Vagina (tissue), 2 donors: ENCODE data around the gene PDZD4.

Source experiments
- CTCF ChIP-seq, 3 experiments: fragments of 450-650 bp in 2 of 3; fragments of 200-600 bp in 1 of 3; sonication (generic) in 1 of 3; IDR thresholded peaks; one replicate each; pipeline ENCODE4 v1.5.1; 2017 to 2019; ENCODE audit warnings: antibody characterized with exemption in 3 of 3, mild to moderate bottlenecking in 2 of 3, moderate library complexity in 2 of 3
- POLR2A ChIP-seq, 2 donors: fragments of 450-650 bp; IDR thresholded peaks; one replicate each; pipeline ENCODE4 v1.6.1; 2017; ENCODE audit warnings: antibody characterized with exemption in 2 of 2, mild to moderate bottlenecking in 2 of 2, moderate library complexity in 2 of 2
- POLR2AphosphoS5 ChIP-seq, 2 donors: sonication (generic); formaldehyde crosslinking; IDR thresholded peaks; one replicate each; pipeline ENCODE4 v1.9.0; 2017; ENCODE audit warnings: antibody characterized with exemption in 2 of 2, mild to moderate bottlenecking in 2 of 2, low read depth in 1 of 2; ENCODE audit not compliant: insufficient read depth in 1 of 2

GRCh38 chrX:153775293-153776119, 54.8 kb downstream of the PDZD4 start:
- TF ChIP-seq CTCF (IDR thresholded peaks at IDR 0.05), result no peak
- no peak for TF ChIP-seq POLR2A (IDR thresholded peaks at IDR 0.05)
- no peak for TF ChIP-seq POLR2AphosphoS5 (IDR thresholded peaks at IDR 0.05; ENCODE audit: insufficient read depth in 1 of 2, low read depth in 1 of 2)
